Middle frontal gyrus (tissue), 1 donor: ENCODE data around the gene PSENEN.
"Not testable (repeated sequence)": the region's sequence is repeated elsewhere in the genome, so short reads cannot be mapped to it uniquely, and the experiment has no call there.

Source experiments
- DNase-seq: peaks from one replicate; pipeline ENCODE4 v3.0.0-alpha.2; 2015; ENCODE audit warnings: low spot score; ENCODE audit errors: extremely low spot score

PSENEN gene

DNA sequence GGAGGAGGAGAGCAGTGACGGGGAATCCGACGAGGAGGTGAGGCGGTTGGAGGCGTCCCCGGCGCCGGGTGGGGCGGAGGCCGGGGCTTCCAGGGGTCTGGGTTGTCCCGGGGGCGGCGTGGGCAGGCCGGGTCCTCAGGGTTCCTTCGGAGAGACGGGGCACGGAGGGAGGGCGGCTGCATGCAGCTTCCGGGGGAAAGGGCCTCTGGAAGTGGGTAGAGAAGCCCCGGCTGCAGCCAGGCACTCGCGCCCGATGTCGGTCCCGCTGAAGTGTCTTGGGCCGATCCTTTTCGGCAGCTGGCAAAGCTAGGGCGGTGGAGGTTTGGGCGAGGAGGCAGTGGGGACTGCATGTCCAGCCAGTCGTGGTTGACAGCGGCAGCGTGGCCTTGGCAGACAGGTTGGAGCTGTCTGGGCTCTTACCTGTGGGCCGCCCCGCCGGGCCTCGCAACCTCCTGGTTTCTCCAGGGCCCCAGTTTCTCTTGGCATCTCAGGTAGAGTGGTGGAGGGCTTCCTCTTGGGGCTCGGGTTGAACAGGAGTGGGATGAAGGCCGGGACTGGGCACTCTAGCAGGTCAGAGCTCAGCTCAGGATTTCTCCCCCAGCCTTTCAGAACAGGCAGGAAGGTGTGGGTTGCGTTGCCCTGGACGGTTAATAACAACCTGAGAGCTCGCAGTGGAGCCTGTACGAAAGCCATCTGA, 27.0 kb upstream of the PSENEN start:
- no peak for DNase-seq

GRCh38 chr19:35719402-35720162, 25.9 kb upstream of the PSENEN start:
- no peak for DNase-seq

GRCh38 chr19:35720163-35720524, 25.3 kb upstream of the PSENEN start:
- DNase-seq, result no peak

DNA sequence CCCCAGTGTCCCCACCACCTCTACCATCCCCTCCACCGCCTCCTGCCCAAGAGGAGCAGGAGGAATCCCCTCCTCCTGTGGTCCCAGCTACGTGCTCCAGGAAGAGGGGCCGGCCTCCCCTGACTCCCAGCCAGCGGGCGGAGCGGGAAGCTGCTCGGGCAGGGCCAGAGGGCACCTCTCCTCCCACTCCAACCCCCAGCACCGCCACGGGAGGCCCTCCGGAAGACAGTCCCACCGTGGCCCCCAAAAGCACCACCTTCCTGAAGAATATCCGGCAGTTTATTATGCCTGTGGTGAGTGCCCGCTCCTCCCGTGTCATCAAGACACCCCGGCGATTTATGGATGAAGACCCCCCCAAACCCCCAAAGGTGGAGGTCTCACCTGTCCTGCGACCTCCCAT, 24.8 kb upstream of the PSENEN start:
- DNase-seq, result no peak

GRCh38 chr19:35721374-35721773, 24.1 kb upstream of the PSENEN start:
- no peak for DNase-seq

DNA sequence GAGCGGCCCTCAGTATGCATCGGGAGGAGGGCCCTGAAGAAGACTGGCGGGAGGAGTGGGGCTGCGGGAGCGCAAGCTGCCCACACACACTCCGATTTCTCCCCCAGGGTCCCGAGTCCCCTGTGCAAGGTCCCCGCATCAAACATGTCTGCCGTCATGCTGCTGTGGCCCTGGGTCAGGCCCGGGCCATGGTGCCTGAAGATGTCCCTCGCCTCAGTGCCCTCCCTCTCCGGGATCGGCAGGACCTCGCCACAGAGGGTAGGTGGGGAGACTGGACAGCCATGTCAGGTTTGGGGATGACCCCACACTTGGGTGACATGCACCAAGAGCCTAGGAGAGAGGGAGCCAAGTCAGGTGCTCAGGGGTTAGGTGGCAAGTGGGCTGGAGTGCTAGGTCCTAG, 23.0 kb upstream of the PSENEN start:
- DNase-seq, result no peak

DNA sequence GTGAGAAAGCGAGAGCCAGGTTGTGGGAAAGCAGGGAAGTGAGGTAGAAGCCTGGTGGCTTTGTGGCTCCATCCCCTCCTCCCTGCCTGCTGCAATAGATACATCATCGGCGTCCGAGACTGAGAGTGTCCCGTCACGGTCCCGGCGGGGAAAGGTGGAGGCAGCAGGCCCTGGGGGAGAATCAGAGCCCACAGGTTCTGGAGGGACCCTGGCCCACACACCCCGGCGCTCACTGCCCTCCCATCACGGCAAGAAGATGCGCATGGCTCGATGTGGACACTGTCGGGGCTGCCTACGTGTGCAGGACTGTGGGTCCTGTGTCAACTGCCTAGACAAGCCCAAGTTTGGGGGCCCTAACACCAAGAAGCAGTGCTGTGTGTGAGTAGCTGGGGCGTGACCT, 22.6 kb upstream of the PSENEN start:
- no peak for DNase-seq

- no peak for DNase-seq
These were observed 21.8 kb upstream of the PSENEN start for GRCh38 chr19:35723671-35724070.

GRCh38 chr19:35724132-35724531, 21.3 kb upstream of the PSENEN start:
- DNase-seq, result not testable (repeated sequence)

GRCh38 chr19:35724560-35724959, 20.9 kb upstream of the PSENEN start:
- no peak for DNase-seq

DNA sequence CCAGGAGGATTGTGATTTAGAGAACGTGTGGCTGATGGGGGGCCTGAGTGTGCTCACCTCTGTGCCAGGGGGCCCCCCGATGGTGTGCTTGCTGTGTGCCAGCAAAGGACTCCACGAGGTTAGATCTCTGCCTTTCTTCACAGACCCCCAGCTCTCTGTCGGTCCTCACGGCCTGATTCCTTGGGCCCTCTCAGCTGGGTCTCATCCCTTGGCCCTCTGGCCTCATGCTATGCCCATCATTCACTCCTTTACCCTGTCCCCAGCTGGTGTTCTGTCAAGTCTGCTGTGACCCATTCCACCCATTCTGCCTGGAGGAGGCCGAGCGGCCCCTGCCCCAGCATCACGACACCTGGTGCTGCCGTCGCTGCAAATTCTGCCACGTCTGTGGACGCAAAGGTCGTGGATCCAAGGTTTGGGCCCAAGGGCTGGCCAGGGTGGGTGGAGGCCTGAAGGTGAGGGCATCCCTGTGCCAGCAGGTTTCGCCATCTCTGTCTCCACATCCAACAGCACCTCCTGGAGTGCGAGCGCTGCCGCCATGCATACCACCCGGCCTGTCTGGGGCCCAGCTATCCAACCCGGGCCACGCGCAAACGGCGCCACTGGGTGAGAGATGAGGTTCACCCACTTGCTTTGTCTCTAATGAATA, 20.1 kb upstream of the PSENEN start:
- DNase-seq, result no peak

GRCh38 chr19:35727053-35727955, 18.1 kb upstream of the PSENEN start:
- DNase-seq, result no peak

DNA sequence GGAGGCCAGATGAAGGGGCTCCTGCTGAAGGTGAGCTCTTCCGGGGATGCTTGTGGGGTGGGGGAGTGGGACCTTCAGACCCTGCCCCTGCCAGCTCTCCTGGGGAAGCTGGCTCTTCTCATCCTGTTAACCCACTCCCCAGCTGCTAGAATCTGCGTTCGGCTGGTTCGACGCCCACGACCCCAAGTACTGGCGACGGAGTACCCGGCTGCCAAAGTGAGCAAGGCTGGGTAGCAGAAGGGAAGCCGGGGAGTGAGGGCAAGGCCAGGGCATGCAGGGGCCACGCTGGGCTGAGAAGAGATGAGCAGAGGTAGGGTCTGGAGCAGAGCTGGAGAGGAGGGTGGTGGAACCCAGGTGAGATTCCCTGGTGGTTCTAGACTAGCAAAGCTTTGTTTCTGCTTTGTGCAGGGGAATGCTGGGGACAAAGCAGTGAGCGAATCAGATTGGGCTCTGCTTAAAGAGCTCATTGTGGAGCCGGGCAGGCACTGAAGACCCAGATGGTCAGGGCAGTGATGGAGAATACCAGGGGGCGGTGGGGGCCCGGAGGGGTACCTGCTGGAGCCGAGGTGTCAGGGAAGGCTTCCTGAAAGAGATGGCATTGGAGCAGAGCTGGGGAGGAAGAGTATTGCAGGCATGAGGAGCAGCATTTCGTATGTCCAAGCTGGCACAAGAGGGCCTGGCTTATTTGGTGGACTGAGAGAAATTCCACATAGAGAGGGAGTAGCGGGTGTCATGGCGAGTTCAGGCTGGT, 17.3 kb upstream of the PSENEN start:
- DNase-seq, result no peak

DNA sequence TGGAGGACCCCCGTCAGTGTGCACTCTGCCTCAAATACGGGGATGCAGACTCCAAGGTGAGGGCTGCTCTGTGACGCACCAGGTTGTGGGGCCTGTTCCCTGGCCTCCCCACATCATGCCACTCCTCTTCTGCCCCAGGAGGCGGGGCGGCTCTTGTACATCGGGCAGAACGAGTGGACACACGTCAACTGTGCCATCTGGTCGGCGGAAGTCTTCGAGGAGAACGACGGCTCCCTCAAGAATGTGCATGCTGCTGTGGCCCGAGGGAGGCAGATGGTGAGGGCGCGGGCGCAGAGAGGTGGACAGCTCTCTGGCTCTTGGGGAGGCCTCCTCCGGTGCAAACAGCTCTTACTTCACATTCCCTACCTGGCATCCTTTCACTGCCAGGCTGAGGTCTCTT, 16.4 kb upstream of the PSENEN start:
- no peak for DNase-seq

GRCh38 chr19:35729763-35730162, 15.7 kb upstream of the PSENEN start:
- DNase-seq, result no peak

- no peak for DNase-seq
These were observed 15.1 kb upstream of the PSENEN start for GRCh38 chr19:35730326-35730725.

- DNase-seq, result no peak
These were observed 14.1 kb upstream of the PSENEN start for GRCh38 chr19:35731353-35731752.

- DNase-seq, result no peak
These were observed 13.6 kb upstream of the PSENEN start for GRCh38 chr19:35731779-35732405.

- no peak for DNase-seq
These were observed 12.8 kb upstream of the PSENEN start for GRCh38 chr19:35732540-35733179.
